Measurements from ENCODE around the gene B3GALT5.
"Not testable (repeated sequence)": the region's sequence is repeated elsewhere in the genome, so short reads cannot be mapped to it uniquely, and the experiment has no call there.

B3GALT5 gene

GRCh38 chr21:39681845-39682244, 69.1 kb downstream of the B3GALT5 start:
- H3K4me3 ChIP-seq (ENCODE audit: severe bottlenecking) = no peak overlapping the region
- TF ChIP-seq, protein P1, sequence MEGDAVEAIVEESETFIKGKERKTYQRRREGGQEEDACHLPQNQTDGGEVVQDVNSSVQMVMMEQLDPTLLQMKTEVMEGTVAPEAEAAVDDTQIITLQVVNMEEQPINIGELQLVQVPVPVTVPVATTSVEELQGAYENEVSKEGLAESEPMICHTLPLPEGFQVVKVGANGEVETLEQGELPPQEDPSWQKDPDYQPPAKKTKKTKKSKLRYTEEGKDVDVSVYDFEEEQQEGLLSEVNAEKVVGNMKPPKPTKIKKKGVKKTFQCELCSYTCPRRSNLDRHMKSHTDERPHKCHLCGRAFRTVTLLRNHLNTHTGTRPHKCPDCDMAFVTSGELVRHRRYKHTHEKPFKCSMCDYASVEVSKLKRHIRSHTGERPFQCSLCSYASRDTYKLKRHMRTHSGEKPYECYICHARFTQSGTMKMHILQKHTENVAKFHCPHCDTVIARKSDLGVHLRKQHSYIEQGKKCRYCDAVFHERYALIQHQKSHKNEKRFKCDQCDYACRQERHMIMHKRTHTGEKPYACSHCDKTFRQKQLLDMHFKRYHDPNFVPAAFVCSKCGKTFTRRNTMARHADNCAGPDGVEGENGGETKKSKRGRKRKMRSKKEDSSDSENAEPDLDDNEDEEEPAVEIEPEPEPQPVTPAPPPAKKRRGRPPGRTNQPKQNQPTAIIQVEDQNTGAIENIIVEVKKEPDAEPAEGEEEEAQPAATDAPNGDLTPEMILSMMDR (IDR thresholded peaks at IDR 0.05; ENCODE audit: poor library complexity, severe bottlenecking) = no peak
- H3K4me1 ChIP-seq (ENCODE audit: insufficient read depth, poor library complexity, severe bottlenecking) = peaks cover 13% of the 10 kb centered on the region
- peak overlapping the region; percentile 63 for H3K27ac ChIP-seq (ENCODE audit: poor library complexity, severe bottlenecking)
- peak; percentile 87 for ATAC-seq (ENCODE audit: low read depth)
- H3K36me3 ChIP-seq (ENCODE audit: low read depth) = no peaks in the 10 kb centered on the region
- no peaks in the 10 kb centered on the region for H3K27me3 ChIP-seq (ENCODE audit: insufficient read depth, poor library complexity, severe bottlenecking)
- DNase-seq (ENCODE audit: low spot score) = no peak
- peaks cover 3% of the 10 kb centered on the region for H3K9me3 ChIP-seq (ENCODE audit: severe bottlenecking)

GRCh38 chr21:39685236-39685635, 72.5 kb downstream of the B3GALT5 start:
- no peak for DNase-seq (ENCODE audit: low spot score)
- ATAC-seq (ENCODE audit: low read depth) = no peak
- Histone ChIP-seq H3K36me3 (ENCODE audit: low read depth) (no peaks in the 10 kb centered on the region), H3K27me3 (ENCODE audit: insufficient read depth, poor library complexity, severe bottlenecking) (no peaks in the 10 kb centered on the region), H3K4me1 (ENCODE audit: insufficient read depth, poor library complexity, severe bottlenecking) (peaks cover 8% of the 10 kb centered on the region), H3K4me3 (ENCODE audit: severe bottlenecking) (no peak overlapping the region), H3K9me3 (ENCODE audit: severe bottlenecking) (peaks cover 3% of the 10 kb centered on the region), H3K27ac (ENCODE audit: poor library complexity, severe bottlenecking) (no peak overlapping the region)
- TF ChIP-seq, protein P1 (IDR thresholded peaks at IDR 0.05; ENCODE audit: poor library complexity, severe bottlenecking) = no peak

DNA sequence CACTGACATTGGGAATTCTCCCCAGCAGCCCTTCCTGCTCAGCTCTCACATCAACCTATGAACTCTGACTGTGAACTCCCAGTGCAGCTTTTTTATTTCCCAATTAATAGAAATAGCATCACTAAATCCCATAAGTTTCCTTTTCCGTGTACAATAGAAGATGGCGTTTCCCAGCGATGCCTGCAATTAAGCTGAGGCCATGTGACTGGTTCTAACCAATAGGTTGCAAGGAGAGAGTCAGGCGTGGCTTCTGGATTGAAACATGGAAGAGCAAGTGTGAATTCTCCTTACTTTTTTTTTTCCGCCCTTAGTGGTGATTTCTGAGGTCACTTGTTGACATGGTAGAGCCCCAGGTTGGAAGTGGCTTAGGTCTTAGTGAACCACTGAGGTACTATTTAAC, 73.3 kb downstream of the B3GALT5 start:
- TF ChIP-seq, protein P1 (IDR thresholded peaks at IDR 0.05; ENCODE audit: poor library complexity, severe bottlenecking) = no peak
- H3K27me3 ChIP-seq (ENCODE audit: insufficient read depth, poor library complexity, severe bottlenecking) = no peaks in the 10 kb centered on the region
- peaks cover 8% of the 10 kb centered on the region for H3K4me1 ChIP-seq (ENCODE audit: insufficient read depth, poor library complexity, severe bottlenecking)
- DNase-seq (ENCODE audit: low spot score) (no peak), ATAC-seq (ENCODE audit: low read depth) (no peak)
- peaks cover 3% of the 10 kb centered on the region for H3K9me3 ChIP-seq (ENCODE audit: severe bottlenecking)
- H3K36me3 ChIP-seq (ENCODE audit: low read depth) = no peaks in the 10 kb centered on the region
- H3K4me3 ChIP-seq (ENCODE audit: severe bottlenecking) = no peak overlapping the region
- no peak overlapping the region for H3K27ac ChIP-seq (ENCODE audit: poor library complexity, severe bottlenecking)

- Histone ChIP-seq H3K4me3 (ENCODE audit: severe bottlenecking) (no peak overlapping the region), H3K9me3 (ENCODE audit: severe bottlenecking) (peaks cover 3% of the 10 kb centered on the region), H3K27ac (ENCODE audit: poor library complexity, severe bottlenecking) (no peak overlapping the region), H3K27me3 (ENCODE audit: insufficient read depth, poor library complexity, severe bottlenecking) (no peaks in the 10 kb centered on the region), H3K4me1 (ENCODE audit: insufficient read depth, poor library complexity, severe bottlenecking) (no peaks in the 10 kb centered on the region), H3K36me3 (ENCODE audit: low read depth) (no peaks in the 10 kb centered on the region)
- TF ChIP-seq, protein P1 (IDR thresholded peaks at IDR 0.05; ENCODE audit: poor library complexity, severe bottlenecking) = no peak
- DNase-seq (ENCODE audit: low spot score) (no peak), ATAC-seq (ENCODE audit: low read depth) (no peak)
Measured at GRCh38 chr21:39686646-39687468, 74.1 kb downstream of the B3GALT5 start.

DNA sequence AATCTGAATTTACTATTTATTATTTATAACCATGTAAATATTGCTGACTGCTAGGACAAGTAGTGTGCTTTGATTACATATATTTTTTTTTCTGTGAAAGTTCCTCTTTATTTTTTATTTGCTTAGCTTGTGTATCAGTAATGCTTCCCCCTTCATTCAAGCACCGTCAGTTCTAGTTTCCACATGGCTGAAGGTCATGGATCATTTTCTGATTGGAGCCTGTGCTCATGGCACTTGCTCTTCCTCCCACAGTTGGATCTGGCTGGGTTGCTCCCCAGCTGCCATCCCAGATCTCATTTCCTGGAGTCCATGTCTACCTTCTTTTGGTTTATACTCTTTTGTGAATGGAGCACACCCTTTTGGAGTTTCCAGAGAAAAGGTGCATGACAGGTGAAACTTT, 75.3 kb downstream of the B3GALT5 start:
- no peaks in the 10 kb centered on the region for H3K4me1 ChIP-seq (ENCODE audit: insufficient read depth, poor library complexity, severe bottlenecking)
- ATAC-seq (ENCODE audit: low read depth) (no peak), DNase-seq (ENCODE audit: low spot score) (no peak)
- TF ChIP-seq, protein P1 (IDR thresholded peaks at IDR 0.05; ENCODE audit: poor library complexity, severe bottlenecking) = no peak
- peaks cover 3% of the 10 kb centered on the region for H3K9me3 ChIP-seq (ENCODE audit: severe bottlenecking)
- H3K4me3 ChIP-seq (ENCODE audit: severe bottlenecking) = no peak overlapping the region
- no peaks in the 10 kb centered on the region for H3K36me3 ChIP-seq (ENCODE audit: low read depth)
- H3K27me3 ChIP-seq (ENCODE audit: insufficient read depth, poor library complexity, severe bottlenecking) = no peaks in the 10 kb centered on the region
- no peak overlapping the region for H3K27ac ChIP-seq (ENCODE audit: poor library complexity, severe bottlenecking)

DNA sequence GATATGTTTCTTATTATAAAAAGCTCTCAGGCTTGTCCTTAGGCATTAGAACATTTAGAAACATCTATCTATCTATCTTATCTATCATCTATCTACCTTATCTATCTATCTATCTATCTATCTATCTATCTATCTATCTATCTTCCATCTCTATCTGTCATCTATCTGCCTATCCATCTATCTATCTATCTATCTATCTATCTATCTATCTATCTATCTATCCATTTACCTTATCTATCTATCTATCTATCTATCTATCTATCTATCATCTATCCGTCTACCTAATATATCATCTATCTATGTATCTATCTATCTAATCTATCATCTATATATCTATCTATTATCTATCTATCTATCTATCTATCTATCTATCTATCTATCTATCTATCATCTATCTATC, 77.1 kb downstream of the B3GALT5 start:
- H3K4me3 ChIP-seq (ENCODE audit: severe bottlenecking); DNase-seq (ENCODE audit: low spot score); H3K4me1 ChIP-seq (ENCODE audit: insufficient read depth, poor library complexity, severe bottlenecking); H3K27me3 ChIP-seq (ENCODE audit: insufficient read depth, poor library complexity, severe bottlenecking); H3K9me3 ChIP-seq (ENCODE audit: severe bottlenecking); H3K27ac ChIP-seq (ENCODE audit: poor library complexity, severe bottlenecking); ATAC-seq (ENCODE audit: low read depth); H3K36me3 ChIP-seq (ENCODE audit: low read depth): not testable (repeated sequence)
